ENCODE measurements around the gene OR52I2. TPM values are rescaled to one million over a fixed set of nuclear protein-coding genes. Genes with fewer than 3 reads are reported as not detected.

The OR52I2 gene
- total and polyA plus RNA-seq, 7 donors: not detected

DNA sequence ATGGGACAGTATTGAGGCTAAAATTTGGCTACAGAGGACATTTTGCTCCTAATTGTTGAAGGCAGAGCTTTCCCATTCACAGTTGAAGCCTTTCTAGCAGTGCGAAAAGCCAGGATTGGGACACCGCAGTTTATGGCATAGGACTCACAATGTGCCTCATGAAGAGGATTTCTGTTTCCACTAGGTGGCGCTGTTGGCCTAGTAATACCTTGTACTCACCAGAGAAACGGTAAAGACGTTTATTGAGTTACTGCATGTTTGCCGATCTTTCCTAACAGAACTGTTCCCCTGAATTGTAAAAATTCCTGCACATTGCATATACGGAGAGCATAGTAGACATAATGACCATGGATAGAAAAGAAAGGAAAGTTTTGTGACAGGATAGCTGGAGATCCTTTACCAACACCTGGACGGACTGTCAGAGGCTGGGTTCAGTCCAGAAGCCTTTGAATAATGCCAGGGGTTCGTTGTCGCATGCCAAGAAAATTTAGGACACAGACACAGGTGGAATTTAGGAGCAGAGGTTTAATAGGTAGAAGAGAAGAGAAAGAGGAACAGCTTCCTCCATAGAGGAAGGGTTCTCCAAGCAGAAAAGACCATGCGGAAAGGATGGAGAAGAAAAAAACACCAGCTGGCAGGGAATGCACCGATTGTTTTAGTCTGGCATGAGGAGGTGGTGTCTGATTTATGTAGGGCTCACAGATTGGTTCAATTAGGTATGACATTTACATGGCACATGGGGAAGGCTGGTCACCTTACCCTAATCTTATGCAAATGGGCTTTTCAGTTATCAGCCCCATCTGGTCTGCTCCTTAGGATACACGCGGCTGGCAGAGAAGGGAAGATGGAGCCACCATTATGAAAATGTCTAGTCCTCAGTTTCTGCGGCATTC lies 44.9 kb downstream of the OR52I2 start:
- Histone ChIP-seq H3K9me3 (no peaks in the 10 kb centered on the region), H3K27me3 (ENCODE audit: insufficient read depth in 3 of 3, low read length in 2 of 3) (no peaks in the 10 kb centered on the region), H3K27ac (no peak overlapping the region), H3K36me3 (ENCODE audit: insufficient read depth in 1 of 2, low read depth in 1 of 2) (no peaks in the 10 kb centered on the region), H3K4me1 (no peaks in the 10 kb centered on the region), H3K4me3 (no peak overlapping the region)
- TF ChIP-seq, protein P1, sequence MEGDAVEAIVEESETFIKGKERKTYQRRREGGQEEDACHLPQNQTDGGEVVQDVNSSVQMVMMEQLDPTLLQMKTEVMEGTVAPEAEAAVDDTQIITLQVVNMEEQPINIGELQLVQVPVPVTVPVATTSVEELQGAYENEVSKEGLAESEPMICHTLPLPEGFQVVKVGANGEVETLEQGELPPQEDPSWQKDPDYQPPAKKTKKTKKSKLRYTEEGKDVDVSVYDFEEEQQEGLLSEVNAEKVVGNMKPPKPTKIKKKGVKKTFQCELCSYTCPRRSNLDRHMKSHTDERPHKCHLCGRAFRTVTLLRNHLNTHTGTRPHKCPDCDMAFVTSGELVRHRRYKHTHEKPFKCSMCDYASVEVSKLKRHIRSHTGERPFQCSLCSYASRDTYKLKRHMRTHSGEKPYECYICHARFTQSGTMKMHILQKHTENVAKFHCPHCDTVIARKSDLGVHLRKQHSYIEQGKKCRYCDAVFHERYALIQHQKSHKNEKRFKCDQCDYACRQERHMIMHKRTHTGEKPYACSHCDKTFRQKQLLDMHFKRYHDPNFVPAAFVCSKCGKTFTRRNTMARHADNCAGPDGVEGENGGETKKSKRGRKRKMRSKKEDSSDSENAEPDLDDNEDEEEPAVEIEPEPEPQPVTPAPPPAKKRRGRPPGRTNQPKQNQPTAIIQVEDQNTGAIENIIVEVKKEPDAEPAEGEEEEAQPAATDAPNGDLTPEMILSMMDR (IDR thresholded peaks at IDR 0.05): peak; percentile 60
- ATAC-seq: peak in 1 of 4 donors; percentile 54
- no peak for DNase-seq
- 37 to 38% (median 37%) methylated on average over 15 of the region's 15 CpGs for WGBS, 3 donors
- intact Hi-C loops (cut with DNase I): no loop called here

DNA sequence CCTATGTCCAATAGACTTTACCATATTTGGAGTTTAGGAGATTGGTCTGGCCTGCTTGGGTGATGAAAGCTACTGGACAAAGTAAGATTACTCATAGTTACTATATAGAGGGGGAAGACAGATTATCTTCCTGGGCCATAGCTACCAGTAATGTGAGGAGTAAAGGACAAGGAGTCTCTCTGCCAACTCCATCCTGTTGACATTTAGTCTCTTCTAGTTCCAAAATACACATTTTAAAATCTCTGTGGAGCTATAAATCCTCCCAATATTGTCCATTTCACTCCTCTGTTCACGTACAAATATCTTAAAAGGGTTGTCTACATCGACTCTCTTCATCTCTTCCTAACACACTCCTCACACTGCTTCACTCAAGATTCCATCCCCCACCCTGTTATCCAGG lies 54.6 kb downstream of the OR52I2 start:
- H3K4me1 ChIP-seq: no peaks in the 10 kb centered on the region
- no peak for ATAC-seq
- H3K4me3 ChIP-seq: no peak overlapping the region
- H3K9me3 ChIP-seq: no peaks in the 10 kb centered on the region
- TF ChIP-seq, protein P1 (IDR thresholded peaks at IDR 0.05): no peak
- no peak overlapping the region for H3K27ac ChIP-seq
- H3K27me3 ChIP-seq (ENCODE audit: insufficient read depth in 3 of 3, low read length in 2 of 3): peaks cover 0 to 4% (median 0%) of the 10 kb centered on the region in 3 donors
- H3K36me3 ChIP-seq (ENCODE audit: insufficient read depth in 1 of 2, low read depth in 1 of 2): no peaks in the 10 kb centered on the region
- 74 to 76% (median 76%) methylated on average over 2 of the region's 2 CpGs for WGBS, 3 donors
- intact Hi-C loops (cut with DNase I): loop anchor here (5.0 kb wide), 2 partner anchors 191 to 366 kb away; no protein-coding TSS in a partner anchor
- no peak for DNase-seq

GRCh38 chr11:4636962-4637661 lies 55.6 kb downstream of the OR52I2 start, which contains the start of gene OR51D1:
TSS of gene OR51D1 (plus strand) at chr11:4637477. CDS start at chr11:4639791, 2,314 bp downstream.
- Histone ChIP-seq H3K36me3 (ENCODE audit: insufficient read depth in 1 of 2, low read depth in 1 of 2) (no peaks in the 10 kb centered on the region), H3K27me3 (ENCODE audit: insufficient read depth in 3 of 3, low read length in 2 of 3) (peaks cover 0 to 4% (median 0%) of the 10 kb centered on the region in 3 donors), H3K27ac (no peak within 1 kb of the TSS), H3K4me1 (no peaks in the 10 kb centered on the region), H3K9me3 (no peaks in the 10 kb centered on the region), H3K4me3 (peak within 1 kb of the TSS; percentile 52)
- DNase-seq: peak; percentile 54 to 78
- intact Hi-C loops (cut with DNase I): loop anchor here (1.0 to 5.0 kb wide), 3 partner anchors 189 to 365 kb away; no protein-coding TSS in a partner anchor
- TF ChIP-seq, protein P1 (IDR thresholded peaks at IDR 0.05): peak; percentile 95
- 25 to 29% (median 27%) methylated on average over 21 of the region's 21 CpGs for WGBS, 3 donors
- ATAC-seq: peak; percentile 83 to 97 (median 88)

- peaks cover 0 to 4% (median 0%) of the 10 kb centered on the region in 3 donors for H3K27me3 ChIP-seq (ENCODE audit: insufficient read depth in 3 of 3, low read length in 2 of 3)
- DNase-seq (no peak), ATAC-seq (no peak)
- no peaks in the 10 kb centered on the region for H3K36me3 ChIP-seq (ENCODE audit: insufficient read depth in 1 of 2, low read depth in 1 of 2)
- no peaks in the 10 kb centered on the region for H3K4me1 ChIP-seq
- H3K27ac ChIP-seq: no peak overlapping the region
- intact Hi-C loops (cut with DNase I): loop anchor here (1.0 to 5.0 kb wide), 3 partner anchors 189 to 365 kb away; no protein-coding TSS in a partner anchor
- TF ChIP-seq, protein P1 (IDR thresholded peaks at IDR 0.05): no peak
- no peak overlapping the region for H3K4me3 ChIP-seq
- H3K9me3 ChIP-seq: no peaks in the 10 kb centered on the region
- WGBS, 3 donors: 71 to 74% (median 72%) methylated on average over 3 of the region's 3 CpGs
Measured at GRCh38 chr11:4637662-4638047, 56.1 kb downstream of the OR52I2 start.
